ENCODE data around the gene TAF4B.
"Not testable (repeated sequence)": the region's sequence is repeated elsewhere in the genome, so short reads cannot be mapped to it uniquely, and the experiment has no call there.

TAF4B gene

GRCh38 chr18:26242392-26242791 is 16.1 kb downstream of the TAF4B start:
- not testable (repeated sequence) for DNase-seq

- DNase-seq = not testable (repeated sequence)
Observed at GRCh38 chr18:26245434-26245833, 19.2 kb downstream of the TAF4B start.

GRCh38 chr18:26252411-26252810 is 26.2 kb downstream of the TAF4B start:
- DNase-seq = no peak

GRCh38 chr18:26254808-26255207 is 28.6 kb downstream of the TAF4B start:
- not testable (repeated sequence) for DNase-seq

- DNase-seq = no peak
Observed at GRCh38 chr18:26255695-26256622, 29.7 kb downstream of the TAF4B start.

- DNase-seq = no peak
Observed at GRCh38 chr18:26258711-26259110, 32.5 kb downstream of the TAF4B start.

GRCh38 chr18:26259416-26259815 is 33.2 kb downstream of the TAF4B start:
- not testable (repeated sequence) for DNase-seq

- no peak for DNase-seq
Observed at GRCh38 chr18:26262156-26262555, 35.9 kb downstream of the TAF4B start.

GRCh38 chr18:26267357-26267930 is 41.2 kb downstream of the TAF4B start:
- no peak for DNase-seq

- no peak for DNase-seq
Observed at GRCh38 chr18:26268454-26268853, 42.2 kb downstream of the TAF4B start.

GRCh38 chr18:26271917-26272549 is 45.8 kb downstream of the TAF4B start:
- no peak for DNase-seq

GRCh38 chr18:26277374-26277773 is 51.1 kb downstream of the TAF4B start:
- no peak for DNase-seq

GRCh38 chr18:26279428-26279827 is 53.2 kb downstream of the TAF4B start:
- no peak for DNase-seq

GRCh38 chr18:26286008-26286407 is 59.8 kb downstream of the TAF4B start:
- DNase-seq = no peak

GRCh38 chr18:26287644-26288043 is 61.4 kb downstream of the TAF4B start:
- DNase-seq = no peak

- no peak for DNase-seq
Observed at GRCh38 chr18:26290385-26290784, 64.1 kb downstream of the TAF4B start.

GRCh38 chr18:26293982-26294381 is 67.7 kb downstream of the TAF4B start:
- DNase-seq = no peak

- DNase-seq = no peak
Observed at GRCh38 chr18:26298107-26298506, 71.9 kb downstream of the TAF4B start.

- DNase-seq = no peak
Observed at GRCh38 chr18:26301681-26302080, 75.4 kb downstream of the TAF4B start.

GRCh38 chr18:26303222-26303621 is 77.0 kb downstream of the TAF4B start:
- DNase-seq = not testable (repeated sequence)

- no peak for DNase-seq
Observed at GRCh38 chr18:26304511-26304910, 78.3 kb downstream of the TAF4B start.

- no peak for DNase-seq
Observed at GRCh38 chr18:26307161-26307773, 81.0 kb downstream of the TAF4B start.

GRCh38 chr18:26309281-26309680 is 83.0 kb downstream of the TAF4B start:
- no peak for DNase-seq

Data from stimulated activated CD4-positive, alpha-beta T cell treated with anti-CD3 and anti-CD28 coated beads, Interleukin-15, amount 100 ng/mL, for 24 hours (primary cell).